HL-60 (cell line): Measurements from ENCODE around the gene TRIM6.

Experiments used
- DNase-seq, 2 experiments: peaks; one replicate each; pipeline ENCODE4 v3.0.0-alpha.2; 2010 to 2020; ENCODE audit warnings: low read depth in 1 of 2, low spot score in 1 of 2
- H3K27ac ChIP-seq: fragments of 250-450 bp; sonication (Bioruptor Pico); replicated peaks from 2 replicates; pipeline ENCODE4 v1.5.1; 2020; ENCODE audit warnings: mild to moderate bottlenecking, moderate library complexity
- H3K27me3 ChIP-seq: fragments of 250-450 bp; sonication (Bioruptor Pico); 2 replicates; pipeline ENCODE4 v1.5.1; 2021; ENCODE audit warnings: mild to moderate bottlenecking, moderate library complexity; ENCODE audit not compliant: insufficient read depth, poor library complexity, severe bottlenecking
- H3K4me3 ChIP-seq: replicated peaks from 2 replicates; pipeline ENCODE4 v1.5.1; 2011; ENCODE audit warnings: mild to moderate bottlenecking, control low read depth, low read length; ENCODE audit not compliant: insufficient read depth
- CTCF ChIP-seq: IDR thresholded peaks from one replicate; pipeline ENCODE4 v1.5.1; 2011; ENCODE audit warnings: low read length, control low read depth, inconsistent platforms; ENCODE audit not compliant: insufficient read depth
- GABPA ChIP-seq: IDR thresholded peaks from 2 replicates; pipeline ENCODE4 v1.6.1; 2012; ENCODE audit warnings: low read depth
- POLR2AphosphoS5 ChIP-seq: IDR thresholded peaks from 2 replicates; pipeline ENCODE4 v1.6.1; 2012; ENCODE audit warnings: low read depth
- SPI1 ChIP-seq: IDR thresholded peaks from 2 replicates; pipeline ENCODE4 v1.6.1; 2012; ENCODE audit warnings: low read depth, mild to moderate bottlenecking, borderline replicate concordance

Gene TRIM6

GRCh38 chr11:5658318-5658717, 61.9 kb downstream of the TRIM6 start:
- no peak for DNase-seq
- Histone ChIP-seq H3K27ac (no peak overlapping the region), H3K4me3 (no peak overlapping the region), H3K27me3 (no peaks in the 10 kb centered on the region)
- TF ChIP-seq SPI1 (no peak), CTCF (no peak), POLR2AphosphoS5 (no peak), GABPA (no peak)
